ENCODE measurements around the gene CDC45.

Gene CDC45

GRCh38 chr22:19533857-19534256, 54.1 kb downstream of the CDC45 start:
- FAIRE-seq (no peak), DNase-seq (ENCODE audit: insufficient read length, low spot score) (no peak)
- TF ChIP-seq, protein P1, sequence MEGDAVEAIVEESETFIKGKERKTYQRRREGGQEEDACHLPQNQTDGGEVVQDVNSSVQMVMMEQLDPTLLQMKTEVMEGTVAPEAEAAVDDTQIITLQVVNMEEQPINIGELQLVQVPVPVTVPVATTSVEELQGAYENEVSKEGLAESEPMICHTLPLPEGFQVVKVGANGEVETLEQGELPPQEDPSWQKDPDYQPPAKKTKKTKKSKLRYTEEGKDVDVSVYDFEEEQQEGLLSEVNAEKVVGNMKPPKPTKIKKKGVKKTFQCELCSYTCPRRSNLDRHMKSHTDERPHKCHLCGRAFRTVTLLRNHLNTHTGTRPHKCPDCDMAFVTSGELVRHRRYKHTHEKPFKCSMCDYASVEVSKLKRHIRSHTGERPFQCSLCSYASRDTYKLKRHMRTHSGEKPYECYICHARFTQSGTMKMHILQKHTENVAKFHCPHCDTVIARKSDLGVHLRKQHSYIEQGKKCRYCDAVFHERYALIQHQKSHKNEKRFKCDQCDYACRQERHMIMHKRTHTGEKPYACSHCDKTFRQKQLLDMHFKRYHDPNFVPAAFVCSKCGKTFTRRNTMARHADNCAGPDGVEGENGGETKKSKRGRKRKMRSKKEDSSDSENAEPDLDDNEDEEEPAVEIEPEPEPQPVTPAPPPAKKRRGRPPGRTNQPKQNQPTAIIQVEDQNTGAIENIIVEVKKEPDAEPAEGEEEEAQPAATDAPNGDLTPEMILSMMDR (IDR thresholded peaks at IDR 0.05; ENCODE audit: insufficient read depth, missing control alignments): no peak

DNA sequence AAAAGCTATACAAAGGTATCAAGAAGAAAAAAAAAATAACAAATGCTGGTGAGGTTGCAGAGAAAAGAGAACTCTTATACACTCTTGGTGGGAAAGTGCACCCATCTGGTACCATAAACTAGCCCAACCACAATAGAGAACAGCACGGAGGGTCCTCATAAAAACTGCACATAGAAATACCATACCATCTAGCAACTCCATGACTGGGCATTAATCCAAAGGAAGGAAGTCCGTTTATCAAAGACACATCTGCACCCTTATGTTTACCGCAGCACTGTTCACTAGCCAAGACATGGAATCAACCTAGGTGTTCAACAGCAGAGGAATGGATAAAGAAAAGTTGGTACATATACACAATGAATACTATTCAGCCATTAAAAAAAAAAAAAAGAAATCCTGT, 55.3 kb downstream of the CDC45 start:
- FAIRE-seq: no peak
- TF ChIP-seq, protein P1 (IDR thresholded peaks at IDR 0.05; ENCODE audit: insufficient read depth, missing control alignments): no peak
- DNase-seq (ENCODE audit: insufficient read length, low spot score): no peak

- no peak for DNase-seq (ENCODE audit: insufficient read length, low spot score)
- no peak for FAIRE-seq
- TF ChIP-seq, protein P1 (IDR thresholded peaks at IDR 0.05; ENCODE audit: insufficient read depth, missing control alignments): no peak
These were observed 56.8 kb downstream of the CDC45 start for GRCh38 chr22:19536564-19536963.

- FAIRE-seq (no peak), DNase-seq (ENCODE audit: insufficient read length, low spot score) (no peak)
- TF ChIP-seq, protein P1 (IDR thresholded peaks at IDR 0.05; ENCODE audit: insufficient read depth, missing control alignments): no peak
These were observed 58.3 kb downstream of the CDC45 start for GRCh38 chr22:19537941-19538488.

- DNase-seq (ENCODE audit: insufficient read length, low spot score) (no peak), FAIRE-seq (no peak)
- TF ChIP-seq, protein P1 (IDR thresholded peaks at IDR 0.05; ENCODE audit: insufficient read depth, missing control alignments): no peak
These were observed 60.7 kb downstream of the CDC45 start for GRCh38 chr22:19540394-19540793.

DNA sequence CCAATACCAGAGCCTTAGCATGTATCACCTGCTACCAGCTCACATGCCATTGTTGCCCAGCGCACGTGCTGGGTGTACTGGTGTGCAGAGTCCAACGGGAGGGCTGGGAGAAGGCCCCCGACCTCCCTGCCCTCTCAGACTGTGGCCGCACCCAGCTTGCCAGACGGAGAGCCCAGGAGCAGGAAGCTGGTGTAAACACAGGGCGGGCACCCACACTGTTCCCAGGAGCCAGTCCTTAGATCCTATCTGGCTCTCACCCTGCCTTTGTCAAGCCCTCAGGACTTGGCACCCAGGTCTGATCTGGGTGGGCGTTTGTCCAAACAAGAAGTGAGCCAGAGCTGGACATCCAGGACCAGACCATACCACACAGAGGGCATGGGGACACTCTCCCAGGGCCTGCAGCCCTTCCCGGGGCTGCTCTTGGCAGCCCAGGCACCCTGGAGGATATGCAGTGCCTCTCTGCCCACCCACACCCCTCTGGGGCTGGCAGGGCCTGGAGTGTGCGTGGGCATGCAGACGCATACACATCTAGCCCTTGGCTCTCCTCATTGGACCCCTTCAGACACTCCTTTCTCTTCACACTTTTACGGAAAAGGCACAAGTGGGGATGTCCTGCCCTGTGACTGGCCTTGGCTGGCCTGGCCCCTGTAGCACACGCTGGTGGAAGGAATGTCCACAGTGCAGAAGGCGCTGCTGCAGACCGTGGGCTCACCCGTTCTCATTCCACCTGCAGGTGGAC, 64.4 kb downstream of the CDC45 start:
- FAIRE-seq: no peak

DNA sequence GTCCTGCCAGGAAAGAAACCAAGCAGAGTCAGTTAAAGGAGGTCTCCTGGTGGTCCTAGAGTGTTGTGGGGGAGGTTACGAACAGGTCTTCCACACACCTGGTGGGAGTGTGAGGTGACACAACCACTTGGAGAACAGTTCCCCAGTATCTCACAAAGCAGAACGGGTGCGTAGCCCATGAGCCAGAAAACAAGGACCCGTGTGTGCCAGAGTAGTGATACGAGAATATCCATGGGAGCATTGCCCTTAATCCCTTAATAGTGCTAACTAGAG, 66.2 kb downstream of the CDC45 start:
- TF ChIP-seq, protein P1 (IDR thresholded peaks at IDR 0.05; ENCODE audit: insufficient read depth, missing control alignments): no peak
- no peak for DNase-seq (ENCODE audit: insufficient read length, low spot score)
- FAIRE-seq: no peak

More for the DNA sequence above, 64.4 kb downstream of the CDC45 start:
- DNase-seq (ENCODE audit: insufficient read length, low spot score): no peak
- TF ChIP-seq, protein P1 (IDR thresholded peaks at IDR 0.05; ENCODE audit: insufficient read depth, missing control alignments): no peak
